HepG2 (cell line): ENCODE measurements around the gene RNU6-1. TPM values are rescaled to one million over a fixed set of nuclear protein-coding genes. Genes with fewer than 3 reads are reported as not detected.

Experiments used
- FOXC1 ChIP-seq: sonication (generic); formaldehyde crosslinking; IDR thresholded peaks from 2 replicates; pipeline ENCODE4 v1.8.0; 2022; ENCODE audit warnings: mild to moderate bottlenecking, missing genetic modification reagents, borderline replicate concordance
- HOXD1 ChIP-seq: sonication (generic); formaldehyde crosslinking; IDR thresholded peaks from 2 replicates; pipeline ENCODE4 v1.5.0; 2020; ENCODE audit warnings: missing genetic modification reagents
- KDM4B ChIP-seq: sonication (generic); formaldehyde crosslinking; IDR thresholded peaks from 2 replicates; pipeline ENCODE4 v1.4.0; 2020; ENCODE audit warnings: missing genetic modification reagents
- MTF1 ChIP-seq: sonication (generic); formaldehyde crosslinking; IDR thresholded peaks from 2 replicates; pipeline ENCODE4 v1.5.0; 2020; ENCODE audit warnings: missing genetic modification reagents
- NFKB2 ChIP-seq: sonication (generic); formaldehyde crosslinking; IDR thresholded peaks from 2 replicates; pipeline ENCODE4 v1.4.0; 2020; ENCODE audit warnings: missing genetic modification reagents, borderline replicate concordance
- POLR2G ChIP-seq: fragments of 200-400 bp; formaldehyde crosslinking; IDR thresholded peaks from 2 replicates; pipeline ENCODE4 v1.6.1; 2018; ENCODE audit warnings: mild to moderate bottlenecking, low read depth, low read length, moderate library complexity
- SMAD3 ChIP-seq: sonication (generic); formaldehyde crosslinking; IDR thresholded peaks from 2 replicates; pipeline ENCODE4 v1.4.0; 2020; ENCODE audit warnings: missing genetic modification reagents
- TCF7L2 ChIP-seq: IDR thresholded peaks from 2 replicates; pipeline ENCODE4 v1.6.1; 2011; ENCODE audit warnings: mild to moderate bottlenecking, low read depth, low read length, moderate library complexity
- ZBTB7B ChIP-seq: sonication (generic); formaldehyde crosslinking; IDR thresholded peaks from 2 replicates; pipeline ENCODE4 v1.4.0; 2020; ENCODE audit warnings: missing genetic modification reagents
- ZNF180 ChIP-seq: sonication (generic); formaldehyde crosslinking; IDR thresholded peaks from 2 replicates; pipeline ENCODE4 v1.4.0; 2020; ENCODE audit warnings: low read depth, missing genetic modification reagents, borderline replicate concordance
- ZNF354B ChIP-seq: sonication (generic); formaldehyde crosslinking; IDR thresholded peaks from 2 replicates; pipeline ENCODE4 v1.8.0; 2022; ENCODE audit warnings: mild to moderate bottlenecking, missing genetic modification reagents
- ZNF44 ChIP-seq: sonication (generic); formaldehyde crosslinking; IDR thresholded peaks from 2 replicates; pipeline ENCODE4 v1.5.1; 2020; ENCODE audit warnings: mild to moderate bottlenecking, missing genetic modification reagents
- ZNF605 ChIP-seq: sonication (generic); formaldehyde crosslinking; IDR thresholded peaks from 2 replicates; pipeline ENCODE4 v1.8.0; 2022; ENCODE audit warnings: mild to moderate bottlenecking, missing genetic modification reagents
- ZSCAN22 ChIP-seq: sonication (generic); formaldehyde crosslinking; IDR thresholded peaks from 2 replicates; pipeline ENCODE4 v1.4.0; 2020; ENCODE audit warnings: mild to moderate bottlenecking, missing genetic modification reagents
- polyA plus RNA-seq, 8 experiments: library from polyadenylated mRNA; depleted of rRNA in 3 of 8; stranded (reverse) in 7 of 8; unstranded in 1 of 8; fragments of >200 nt; fragmentation: Illumina TruSeq in 4 of 8; extraction: Trizol in 4 of 8; gene quantifications; 2 replicates each; pipeline versions ENCODE4 v1.2.1 to v1.2.3, GENCODE V29; 2011 to 2016; ENCODE audit warnings: low read depth in 4 of 8, missing spikeins in 1 of 8, mixed read lengths in 1 of 8; ENCODE audit not compliant: insufficient read depth in 1 of 8
- total RNA-seq, 5 experiments: library from RNA; depleted of rRNA; stranded (reverse); fragments of >200 nt; fragmentation: Illumina TruSeq; extraction: Trizol; gene quantifications; 2 replicates each; pipeline ENCODE4 v1.2.3, GENCODE V29; 2016; ENCODE audit warnings: low read depth in 1 of 5
- TF ChIP-seq, protein P1 (sequence below), 2 experiments: IDR thresholded peaks; 2 replicates each; pipeline ENCODE4 v1.6.1; 2011 to 2012; ENCODE audit warnings: low read length in 2 of 2, borderline replicate concordance in 1 of 2, low read depth in 1 of 2, mild to moderate bottlenecking in 1 of 2, moderate library complexity in 1 of 2
- TF ChIP-seq, protein P2 (sequence below): sonication (generic); formaldehyde crosslinking; IDR thresholded peaks from 2 replicates; pipeline ENCODE4 v1.5.0; 2020; ENCODE audit warnings: mild to moderate bottlenecking, missing genetic modification reagents, borderline replicate concordance
- TF ChIP-seq, protein P3 (sequence below): sonication (generic); formaldehyde crosslinking; IDR thresholded peaks from 2 replicates; pipeline ENCODE4 v1.5.1; 2020; ENCODE audit warnings: mild to moderate bottlenecking, missing genetic modification reagents
- TF ChIP-seq, protein P4 (sequence below): sonication (generic); formaldehyde crosslinking; IDR thresholded peaks from 2 replicates; pipeline ENCODE4 v1.4.0; 2020; ENCODE audit warnings: mild to moderate bottlenecking, missing genetic modification reagents

RNU6-1 gene
- total and polyA plus RNA-seq, 2 of the 13 experiments (the other 11 are each of a cell fraction or from before 2014, with no cell fraction given), result under 0.01 TPM; not detected in 1

DNA sequence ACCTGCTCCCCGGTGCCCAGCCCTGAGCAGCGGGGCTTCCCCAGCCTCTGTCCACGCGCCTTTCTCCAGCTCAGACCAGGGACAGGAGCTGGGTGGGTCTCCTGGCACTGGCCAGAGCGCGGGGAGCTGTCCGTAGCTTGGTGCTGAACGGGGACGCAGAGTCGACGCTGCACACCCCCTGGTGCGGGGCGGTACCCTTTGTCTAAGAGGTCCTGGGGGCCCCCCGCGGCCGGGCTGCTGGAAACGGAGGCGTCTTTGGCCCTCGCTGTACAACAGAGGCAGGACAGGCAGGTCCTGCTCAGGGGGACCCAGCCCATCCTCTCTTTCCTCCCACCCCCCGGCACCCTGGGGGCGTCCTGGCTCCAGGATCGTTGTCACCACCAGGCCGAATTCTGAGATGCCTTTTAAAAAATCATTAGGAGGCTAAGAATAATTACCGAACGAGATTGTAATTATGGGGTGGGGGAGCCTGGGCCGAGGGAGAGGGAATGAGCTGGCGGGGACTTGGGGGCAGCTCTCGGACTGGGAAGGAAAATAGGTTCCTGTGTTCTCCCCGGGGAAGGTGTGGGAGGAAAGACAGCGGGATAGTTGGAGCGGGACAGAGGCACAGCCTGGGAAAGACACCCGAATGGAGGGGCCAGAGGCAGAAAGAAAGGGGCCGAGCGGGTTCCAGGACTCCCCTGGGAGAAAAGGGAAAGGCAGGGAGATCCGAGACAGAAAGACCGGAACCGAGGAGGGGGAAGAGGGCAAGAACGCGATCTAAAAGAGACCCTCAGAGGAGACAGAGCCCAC is 18.7 kb downstream of the RNU6-1 start (continued):
- TF ChIP-seq, protein P1, sequence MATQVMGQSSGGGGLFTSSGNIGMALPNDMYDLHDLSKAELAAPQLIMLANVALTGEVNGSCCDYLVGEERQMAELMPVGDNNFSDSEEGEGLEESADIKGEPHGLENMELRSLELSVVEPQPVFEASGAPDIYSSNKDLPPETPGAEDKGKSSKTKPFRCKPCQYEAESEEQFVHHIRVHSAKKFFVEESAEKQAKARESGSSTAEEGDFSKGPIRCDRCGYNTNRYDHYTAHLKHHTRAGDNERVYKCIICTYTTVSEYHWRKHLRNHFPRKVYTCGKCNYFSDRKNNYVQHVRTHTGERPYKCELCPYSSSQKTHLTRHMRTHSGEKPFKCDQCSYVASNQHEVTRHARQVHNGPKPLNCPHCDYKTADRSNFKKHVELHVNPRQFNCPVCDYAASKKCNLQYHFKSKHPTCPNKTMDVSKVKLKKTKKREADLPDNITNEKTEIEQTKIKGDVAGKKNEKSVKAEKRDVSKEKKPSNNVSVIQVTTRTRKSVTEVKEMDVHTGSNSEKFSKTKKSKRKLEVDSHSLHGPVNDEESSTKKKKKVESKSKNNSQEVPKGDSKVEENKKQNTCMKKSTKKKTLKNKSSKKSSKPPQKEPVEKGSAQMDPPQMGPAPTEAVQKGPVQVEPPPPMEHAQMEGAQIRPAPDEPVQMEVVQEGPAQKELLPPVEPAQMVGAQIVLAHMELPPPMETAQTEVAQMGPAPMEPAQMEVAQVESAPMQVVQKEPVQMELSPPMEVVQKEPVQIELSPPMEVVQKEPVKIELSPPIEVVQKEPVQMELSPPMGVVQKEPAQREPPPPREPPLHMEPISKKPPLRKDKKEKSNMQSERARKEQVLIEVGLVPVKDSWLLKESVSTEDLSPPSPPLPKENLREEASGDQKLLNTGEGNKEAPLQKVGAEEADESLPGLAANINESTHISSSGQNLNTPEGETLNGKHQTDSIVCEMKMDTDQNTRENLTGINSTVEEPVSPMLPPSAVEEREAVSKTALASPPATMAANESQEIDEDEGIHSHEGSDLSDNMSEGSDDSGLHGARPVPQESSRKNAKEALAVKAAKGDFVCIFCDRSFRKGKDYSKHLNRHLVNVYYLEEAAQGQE (IDR thresholded peaks at IDR 0.05; ENCODE audit: borderline replicate concordance in 1 of 2, low read depth in 1 of 2, low read length in 2 of 2), result peak in 1 of 2 experiments; percentile 95
- no peak for TF ChIP-seq ZNF354B (CRISPR knock-in tag)
- TF ChIP-seq MTF1, result 0 out of 2 replicates have a peak, but pooled peaks have one; percentile 49
- TF ChIP-seq HOXD1, result peak; percentile 33; the same call in 1 of the 2 replicates
- TF ChIP-seq, protein P2, sequence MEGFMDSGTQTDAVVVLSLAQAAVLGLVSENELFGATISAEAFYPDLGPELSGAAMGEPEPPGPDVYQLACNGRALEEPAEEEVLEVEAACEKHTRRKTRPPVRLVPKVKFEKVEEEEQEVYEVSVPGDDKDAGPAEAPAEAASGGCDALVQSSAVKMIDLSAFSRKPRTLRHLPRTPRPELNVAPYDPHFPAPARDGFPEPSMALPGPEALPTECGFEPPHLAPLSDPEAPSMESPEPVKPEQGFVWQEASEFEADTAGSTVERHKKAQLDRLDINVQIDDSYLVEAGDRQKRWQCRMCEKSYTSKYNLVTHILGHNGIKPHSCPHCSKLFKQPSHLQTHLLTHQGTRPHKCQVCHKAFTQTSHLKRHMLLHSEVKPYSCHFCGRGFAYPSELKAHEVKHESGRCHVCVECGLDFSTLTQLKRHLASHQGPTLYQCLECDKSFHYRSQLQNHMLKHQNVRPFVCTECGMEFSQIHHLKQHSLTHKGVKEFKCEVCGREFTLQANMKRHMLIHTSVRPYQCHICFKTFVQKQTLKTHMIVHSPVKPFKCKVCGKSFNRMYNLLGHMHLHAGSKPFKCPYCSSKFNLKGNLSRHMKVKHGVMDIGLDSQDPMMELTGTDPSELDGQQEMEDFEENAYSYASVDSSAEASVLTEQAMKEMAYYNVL (CRISPR knock-in tag), result no peak
- TF ChIP-seq ZNF44 (CRISPR knock-in tag), result no peak
- 0 out of 2 replicates have a peak, but pooled peaks have one; percentile 10 for TF ChIP-seq ZNF605 (CRISPR knock-in tag)
- 0 out of 2 replicates have a peak, but pooled peaks have one; percentile 49 for TF ChIP-seq KDM4B
- TF ChIP-seq FOXC1 (CRISPR knock-in tag), result no peak
- TF ChIP-seq ZBTB7B, result 0 out of 2 replicates have a peak, but pooled peaks have one; percentile 54
- no peak for TF ChIP-seq TCF7L2
- TF ChIP-seq, protein P3, sequence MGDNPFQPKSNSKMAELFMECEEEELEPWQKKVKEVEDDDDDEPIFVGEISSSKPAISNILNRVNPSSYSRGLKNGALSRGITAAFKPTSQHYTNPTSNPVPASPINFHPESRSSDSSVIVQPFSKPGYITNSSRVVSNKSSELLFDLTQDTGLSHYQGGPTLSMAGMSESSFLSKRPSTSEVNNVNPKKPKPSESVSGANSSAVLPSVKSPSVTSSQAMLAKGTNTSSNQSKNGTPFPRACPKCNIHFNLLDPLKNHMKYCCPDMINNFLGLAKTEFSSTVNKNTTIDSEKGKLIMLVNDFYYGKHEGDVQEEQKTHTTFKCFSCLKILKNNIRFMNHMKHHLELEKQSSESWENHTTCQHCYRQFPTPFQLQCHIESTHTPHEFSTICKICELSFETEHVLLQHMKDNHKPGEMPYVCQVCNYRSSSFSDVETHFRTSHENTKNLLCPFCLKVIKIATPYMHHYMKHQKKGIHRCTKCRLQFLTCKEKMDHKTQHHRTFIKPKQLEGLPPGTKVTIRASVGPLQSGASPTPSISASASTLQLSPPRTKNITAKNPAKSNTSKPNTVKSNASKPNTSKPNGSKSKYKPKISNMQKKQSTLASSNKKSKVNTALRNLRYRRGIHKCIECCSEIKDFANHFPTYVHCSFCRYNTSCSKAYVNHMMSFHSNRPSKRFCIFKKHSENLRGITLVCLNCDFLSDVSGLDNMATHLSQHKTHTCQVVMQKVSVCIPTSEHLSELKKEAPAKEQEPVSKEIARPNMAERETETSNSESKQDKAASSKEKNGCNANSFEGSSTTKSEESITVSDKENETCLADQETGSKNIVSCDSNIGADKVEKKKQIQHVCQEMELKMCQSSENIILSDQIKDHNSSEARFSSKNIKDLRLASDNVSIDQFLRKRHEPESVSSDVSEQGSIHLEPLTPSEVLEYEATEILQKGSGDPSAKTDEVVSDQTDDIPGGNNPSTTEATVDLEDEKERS (CRISPR knock-in tag), result no peak
- TF ChIP-seq POLR2G, result no peak
- TF ChIP-seq ZSCAN22 (CRISPR knock-in tag), result no peak
- TF ChIP-seq SMAD3 (CRISPR knock-in tag), result no peak
- TF ChIP-seq NFKB2 (CRISPR knock-in tag), result peak; percentile 88; the same call in 1 of the 2 replicates
- no peak for TF ChIP-seq ZNF180 (CRISPR knock-in tag)
- TF ChIP-seq, protein P4, sequence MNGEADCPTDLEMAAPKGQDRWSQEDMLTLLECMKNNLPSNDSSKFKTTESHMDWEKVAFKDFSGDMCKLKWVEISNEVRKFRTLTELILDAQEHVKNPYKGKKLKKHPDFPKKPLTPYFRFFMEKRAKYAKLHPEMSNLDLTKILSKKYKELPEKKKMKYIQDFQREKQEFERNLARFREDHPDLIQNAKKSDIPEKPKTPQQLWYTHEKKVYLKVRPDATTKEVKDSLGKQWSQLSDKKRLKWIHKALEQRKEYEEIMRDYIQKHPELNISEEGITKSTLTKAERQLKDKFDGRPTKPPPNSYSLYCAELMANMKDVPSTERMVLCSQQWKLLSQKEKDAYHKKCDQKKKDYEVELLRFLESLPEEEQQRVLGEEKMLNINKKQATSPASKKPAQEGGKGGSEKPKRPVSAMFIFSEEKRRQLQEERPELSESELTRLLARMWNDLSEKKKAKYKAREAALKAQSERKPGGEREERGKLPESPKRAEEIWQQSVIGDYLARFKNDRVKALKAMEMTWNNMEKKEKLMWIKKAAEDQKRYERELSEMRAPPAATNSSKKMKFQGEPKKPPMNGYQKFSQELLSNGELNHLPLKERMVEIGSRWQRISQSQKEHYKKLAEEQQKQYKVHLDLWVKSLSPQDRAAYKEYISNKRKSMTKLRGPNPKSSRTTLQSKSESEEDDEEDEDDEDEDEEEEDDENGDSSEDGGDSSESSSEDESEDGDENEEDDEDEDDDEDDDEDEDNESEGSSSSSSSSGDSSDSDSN (CRISPR knock-in tag), result no peak
